HG02852 (cell line): ENCODE data around the gene ANKRD44.

Source experiments
- ATAC-seq: cut with Tn5 transposase; IDR thresholded peaks from one replicate; pipeline ENCODE4 v1.9.1; 2021; ENCODE audit warnings: mild to moderate bottlenecking, moderate library complexity; ENCODE audit not compliant: unreplicated experiment

Gene ANKRD44

DNA sequence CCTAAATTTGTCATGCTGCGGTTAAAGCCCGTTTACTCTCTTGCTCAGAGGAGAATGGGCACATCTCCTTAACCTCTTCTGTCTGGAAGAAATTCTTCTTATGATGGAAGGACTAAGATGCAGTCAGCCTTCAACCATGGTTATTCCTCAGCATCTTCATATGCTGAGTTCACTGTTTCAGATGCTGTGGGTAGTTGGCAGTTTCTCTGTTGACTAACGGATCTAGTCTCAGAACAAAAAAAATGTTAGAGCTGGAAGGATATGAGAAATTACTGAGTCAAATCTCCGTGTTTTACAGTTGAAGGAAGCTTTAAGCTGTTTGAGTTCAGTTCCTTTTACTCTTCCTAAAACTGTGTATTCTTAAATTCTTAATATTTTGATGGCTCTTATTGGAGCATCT lies 340.5 kb downstream of the ANKRD44 start:
- no peak for ATAC-seq

DNA sequence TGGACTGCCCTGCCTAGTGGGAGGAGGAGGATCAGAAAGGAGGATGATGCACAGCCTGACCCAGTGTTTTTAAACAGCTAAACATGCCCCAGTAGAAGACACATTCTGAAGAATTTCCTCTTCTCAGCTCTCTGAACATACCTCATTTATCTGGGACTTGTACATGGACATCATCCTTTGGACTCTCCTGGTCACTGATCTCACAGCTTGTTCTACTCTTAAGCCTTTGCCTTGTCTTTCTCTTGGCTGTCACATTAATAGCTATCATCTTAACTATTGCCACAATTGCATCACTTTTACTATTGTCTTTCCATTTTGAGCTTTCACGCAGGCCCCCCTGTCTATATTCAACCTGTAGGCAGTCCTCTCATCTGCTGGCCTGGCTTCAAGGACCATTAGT lies 342.1 kb downstream of the ANKRD44 start:
- ATAC-seq = no peak

DNA sequence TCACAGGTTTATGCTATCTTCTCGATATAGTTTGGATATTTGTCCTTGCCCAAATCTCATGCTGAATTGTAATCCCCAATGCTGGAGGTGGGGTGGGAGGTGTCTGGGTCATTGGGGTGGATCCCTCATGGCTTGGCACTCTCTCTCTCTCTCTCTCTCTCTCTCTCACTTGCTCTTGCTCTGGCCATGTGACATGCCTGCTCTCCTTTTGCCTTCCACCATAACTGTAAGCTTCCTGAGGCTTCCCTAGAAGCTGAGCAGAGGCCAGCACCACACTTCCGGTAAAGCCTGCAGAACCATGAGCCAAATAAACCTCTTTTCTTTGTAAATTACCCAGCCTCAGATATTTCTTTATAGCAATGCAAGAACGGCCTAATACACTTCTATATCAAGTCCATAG lies 342.8 kb downstream of the ANKRD44 start:
- ATAC-seq = no peak

DNA sequence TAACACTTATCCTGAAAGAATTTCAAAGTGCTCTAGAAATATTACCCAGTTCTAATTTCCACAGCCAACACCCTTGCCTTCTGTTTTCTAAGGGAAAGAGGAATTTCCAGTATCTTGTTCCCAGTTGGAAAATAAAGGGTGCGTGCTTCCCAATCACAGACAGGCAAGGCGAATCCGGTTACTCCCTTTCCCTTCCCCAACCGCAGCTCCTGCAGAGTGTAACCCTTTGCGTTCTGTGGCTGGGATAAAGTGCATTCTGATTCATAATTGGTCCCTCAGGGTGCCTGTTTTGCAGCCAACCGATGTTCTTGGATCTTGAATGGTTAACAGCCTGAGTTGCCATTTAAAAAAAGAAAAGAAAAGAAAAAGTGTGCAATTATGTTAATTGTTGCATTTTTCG lies 343.5 kb downstream of the ANKRD44 start:
- ATAC-seq = no peak

DNA sequence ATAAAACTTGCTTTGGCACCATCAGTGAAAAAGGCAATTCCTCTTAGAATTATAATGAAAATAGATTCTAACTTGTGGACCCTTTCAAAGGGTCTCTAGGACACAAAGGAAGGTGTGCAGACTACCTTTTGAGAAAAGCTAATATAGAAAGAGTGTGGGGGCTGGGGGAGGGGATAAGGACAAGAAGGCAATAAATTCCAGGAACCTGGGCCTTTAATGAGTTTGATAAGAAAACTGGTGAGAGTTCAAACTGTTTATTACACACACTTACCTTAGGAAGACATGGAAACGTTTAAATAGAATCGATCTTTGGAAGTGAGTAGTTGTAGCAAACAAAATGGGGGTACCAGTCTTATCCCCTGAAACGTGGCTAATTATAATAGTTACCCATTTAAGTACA lies 344.5 kb downstream of the ANKRD44 start:
- no peak for ATAC-seq

DNA sequence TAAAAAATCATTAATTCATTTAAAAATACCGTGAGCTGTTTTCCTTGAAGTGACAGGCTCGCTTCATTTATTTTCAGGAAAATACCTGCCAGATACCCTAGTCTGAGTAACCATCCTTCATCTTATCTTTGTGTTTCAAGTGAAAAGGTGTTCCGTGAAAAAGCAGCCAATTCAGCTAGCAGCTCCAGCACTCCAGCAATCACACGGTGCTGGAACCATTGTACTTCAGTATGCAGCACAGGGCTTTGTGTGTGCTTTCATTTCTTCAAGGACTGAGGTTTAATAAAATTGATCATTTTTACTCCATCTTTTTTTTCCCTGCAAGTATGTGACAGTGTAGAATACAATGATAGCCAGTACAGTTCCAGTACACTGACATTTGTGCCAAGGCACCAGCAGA lies 344.9 kb downstream of the ANKRD44 start:
- no peak for ATAC-seq

DNA sequence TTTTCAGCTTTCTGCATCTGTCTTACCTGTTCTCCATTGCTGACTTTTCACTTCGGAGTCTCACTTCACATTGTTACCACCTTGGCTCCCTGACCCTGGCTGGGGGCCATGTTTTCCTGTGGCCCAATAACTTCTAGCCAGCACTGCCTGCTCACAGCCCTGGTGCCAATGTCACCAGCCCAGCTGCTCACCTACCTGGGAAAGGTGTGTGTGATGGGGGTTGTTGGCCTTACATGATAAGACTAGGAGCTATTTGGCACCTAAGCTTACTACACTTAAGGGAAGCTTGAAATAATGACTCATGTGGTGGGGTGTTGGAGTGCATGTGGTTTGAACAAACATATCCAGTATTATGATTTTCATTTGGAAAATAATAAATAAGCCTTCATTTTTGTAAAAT lies 346.6 kb downstream of the ANKRD44 start:
- no peak for ATAC-seq

DNA sequence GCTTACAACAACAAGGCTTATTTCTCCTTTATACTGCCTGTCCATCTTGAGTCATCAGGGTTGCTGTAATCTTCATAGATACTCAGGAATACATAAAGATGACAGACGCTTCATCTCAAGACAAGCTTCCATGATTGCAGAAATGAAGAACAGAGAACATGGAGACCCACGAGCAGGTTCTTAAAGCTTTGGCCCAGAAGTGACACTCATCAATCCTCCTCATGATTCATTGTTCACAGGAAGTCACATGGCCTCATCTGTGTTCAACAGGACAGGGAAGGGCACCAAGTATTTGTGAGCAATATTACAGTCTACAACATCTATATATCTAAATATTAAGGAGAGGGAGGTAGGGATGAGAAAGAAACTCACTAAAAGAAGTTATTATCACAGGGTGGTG lies 347.5 kb downstream of the ANKRD44 start:
- ATAC-seq = no peak

DNA sequence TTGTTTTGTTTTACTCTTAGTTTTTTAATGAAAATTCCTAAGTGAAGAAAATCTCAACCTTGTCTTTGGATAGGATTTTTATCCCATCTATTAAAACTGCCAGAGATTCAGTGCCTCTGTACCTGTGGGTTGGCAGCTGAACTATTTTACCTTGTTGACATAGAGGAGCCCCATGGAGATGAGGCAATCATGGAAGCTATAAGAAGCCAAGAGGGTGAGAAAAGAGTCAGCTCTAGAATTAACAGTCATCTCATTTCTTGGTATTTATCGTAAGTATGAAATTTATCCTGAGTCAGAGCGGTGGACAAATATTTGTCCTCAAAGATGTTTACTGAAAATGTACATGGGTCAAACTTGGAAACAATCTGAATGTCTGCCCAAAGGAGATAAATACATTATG lies 348.3 kb downstream of the ANKRD44 start:
- no peak for ATAC-seq

DNA sequence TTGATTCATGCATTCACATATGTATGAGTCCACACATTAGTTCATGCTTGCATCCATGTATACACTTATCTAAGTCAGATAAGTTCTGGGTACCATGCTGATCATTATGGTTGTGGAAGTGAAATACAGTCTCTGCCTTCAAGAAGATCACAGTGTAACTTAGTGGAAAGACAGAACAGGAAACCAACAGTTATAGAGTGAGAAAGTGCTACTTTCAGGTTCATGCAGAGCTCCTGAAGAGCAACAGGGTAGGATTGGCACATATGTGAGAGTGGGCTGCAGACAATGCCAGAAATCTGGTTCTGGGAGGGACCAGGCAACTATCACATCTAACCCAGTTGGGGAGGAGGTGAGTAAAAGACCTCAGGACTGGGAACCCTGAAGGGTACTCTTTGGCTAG lies 348.7 kb downstream of the ANKRD44 start:
- peak; percentile 98 for ATAC-seq

DNA sequence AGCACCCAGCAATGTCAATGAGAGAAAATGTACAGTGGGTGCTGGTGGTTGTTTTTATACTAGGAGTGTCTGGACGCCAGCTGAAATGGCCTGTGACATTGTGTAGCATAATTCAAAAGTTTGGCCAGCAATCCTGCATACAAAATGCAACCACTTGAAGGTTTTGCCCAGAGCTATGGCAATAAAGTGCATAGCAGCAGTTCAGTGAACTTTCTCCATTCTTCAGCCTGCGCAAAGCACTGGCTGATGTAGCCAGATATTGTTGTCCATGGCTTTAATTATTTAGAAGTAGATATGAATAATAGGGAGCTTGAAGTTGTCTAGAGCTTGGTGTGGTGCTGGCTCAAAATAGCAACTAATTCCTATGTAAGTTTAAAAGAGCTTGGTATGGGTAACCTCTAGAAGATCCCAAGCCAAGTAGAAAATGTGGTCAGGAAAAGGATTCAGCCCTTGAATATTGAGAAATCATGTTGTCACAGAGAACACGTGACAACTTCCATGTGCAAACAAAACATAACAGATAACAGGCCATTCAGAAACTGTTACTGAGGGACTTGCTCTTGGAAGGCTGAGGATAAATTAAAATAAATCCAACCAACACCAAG lies 350.7 kb downstream of the ANKRD44 start:
- no peak for ATAC-seq

DNA sequence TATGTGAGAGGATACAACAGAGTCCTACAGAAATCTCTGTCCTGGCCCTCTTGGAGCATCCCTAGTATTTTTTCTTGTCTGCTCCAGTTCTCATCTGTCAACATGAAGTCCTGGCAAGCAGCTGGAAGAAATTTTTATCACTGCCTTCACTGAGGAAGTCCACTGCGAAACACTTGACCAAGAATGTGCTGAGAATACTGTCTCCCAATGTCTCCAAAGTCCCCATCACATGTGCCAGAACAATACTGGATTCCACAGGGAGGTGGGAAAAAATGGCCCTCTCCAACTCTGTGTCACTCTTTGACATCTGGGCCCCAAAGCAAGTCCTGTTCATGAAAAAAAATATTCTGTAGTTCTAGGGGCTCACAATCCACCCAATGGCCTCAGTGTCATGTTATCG lies 351.3 kb downstream of the ANKRD44 start:
- ATAC-seq = no peak

DNA sequence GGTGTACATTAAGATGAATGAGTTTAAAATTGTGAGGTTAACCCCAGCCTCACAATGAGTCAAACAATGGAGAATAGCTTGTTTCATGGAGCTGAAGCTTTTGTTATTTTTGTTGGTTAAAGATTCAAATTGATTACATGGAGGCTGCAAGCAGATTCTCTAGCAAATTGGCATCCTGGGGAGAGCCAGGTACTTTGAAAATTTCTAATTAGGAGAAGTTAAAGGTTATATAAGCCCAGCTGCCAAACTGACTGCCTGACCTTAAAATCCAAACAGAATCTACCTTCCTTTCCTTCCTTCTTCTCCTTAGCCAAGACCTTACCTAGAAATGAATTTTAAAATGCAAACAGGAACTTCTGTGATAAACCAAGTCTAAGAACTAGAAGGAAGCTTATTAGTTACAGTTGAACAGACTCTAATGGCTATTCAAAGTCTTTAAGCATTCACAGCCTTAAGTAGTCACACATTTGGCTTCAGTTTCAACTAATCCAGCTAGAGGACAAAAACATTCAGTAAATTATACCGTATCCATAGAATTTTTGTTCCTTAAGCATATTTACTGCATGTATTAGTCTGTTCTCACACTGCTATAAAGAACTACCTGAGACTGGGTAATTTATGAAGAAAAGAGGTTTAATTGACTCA lies 352.6 kb downstream of the ANKRD44 start:
- ATAC-seq = no peak

DNA sequence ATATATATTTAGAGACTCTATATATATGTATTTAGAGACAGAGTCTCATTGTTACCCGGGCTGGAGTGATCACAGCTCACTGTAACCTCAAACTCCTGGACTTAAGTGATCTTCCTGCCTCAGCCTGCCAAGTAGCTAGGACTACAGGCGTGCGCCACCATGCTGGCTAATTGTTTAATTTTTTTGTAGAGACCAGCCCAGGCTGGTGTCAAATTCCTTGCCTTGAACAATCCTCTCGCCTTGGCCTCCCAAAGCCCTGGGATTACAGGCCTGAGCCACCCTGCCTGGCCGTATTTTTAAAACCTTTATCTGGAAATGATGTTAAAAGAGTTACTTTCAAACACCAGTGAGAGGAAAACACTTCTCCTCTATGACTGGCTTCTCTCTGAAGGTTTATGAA lies 353.1 kb downstream of the ANKRD44 start:
- no peak for ATAC-seq

DNA sequence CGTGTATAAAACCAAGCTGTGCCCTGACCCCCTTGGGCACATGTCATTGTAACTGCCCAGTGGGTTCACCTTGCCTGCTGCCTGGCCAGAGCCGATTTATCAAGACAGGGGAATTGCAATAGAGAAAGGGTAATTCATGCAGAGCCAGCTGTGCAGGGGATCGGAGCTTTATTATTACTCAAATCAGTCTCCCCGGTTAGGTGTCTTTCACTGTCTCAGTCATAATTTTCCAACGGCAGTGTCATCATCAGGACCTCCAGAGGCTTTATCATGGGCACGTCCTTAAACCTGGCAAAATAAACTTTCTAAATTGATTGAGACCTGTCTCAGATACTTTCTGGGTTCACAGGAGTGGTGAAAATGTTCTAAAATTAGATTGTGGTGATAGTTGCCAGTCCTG lies 354.5 kb downstream of the ANKRD44 start:
- ATAC-seq = no peak

DNA sequence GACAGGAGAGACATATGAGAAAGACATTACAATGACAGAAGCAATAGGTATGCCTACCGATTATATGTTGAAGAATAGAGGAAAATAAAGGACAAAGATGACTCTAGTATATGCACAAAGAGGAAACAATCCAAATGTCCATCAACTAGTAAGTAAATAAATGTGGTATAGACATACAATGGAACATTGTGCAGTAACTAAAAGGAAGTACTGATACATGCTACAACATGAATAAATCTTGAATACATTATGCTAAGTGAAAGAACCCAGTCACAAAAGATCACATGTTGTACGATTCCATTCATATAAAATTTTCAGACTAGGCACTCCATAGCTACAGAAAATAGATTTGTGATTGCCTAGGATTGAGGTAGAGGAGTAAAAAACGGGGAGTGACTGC lies 355.5 kb downstream of the ANKRD44 start:
- no peak for ATAC-seq

DNA sequence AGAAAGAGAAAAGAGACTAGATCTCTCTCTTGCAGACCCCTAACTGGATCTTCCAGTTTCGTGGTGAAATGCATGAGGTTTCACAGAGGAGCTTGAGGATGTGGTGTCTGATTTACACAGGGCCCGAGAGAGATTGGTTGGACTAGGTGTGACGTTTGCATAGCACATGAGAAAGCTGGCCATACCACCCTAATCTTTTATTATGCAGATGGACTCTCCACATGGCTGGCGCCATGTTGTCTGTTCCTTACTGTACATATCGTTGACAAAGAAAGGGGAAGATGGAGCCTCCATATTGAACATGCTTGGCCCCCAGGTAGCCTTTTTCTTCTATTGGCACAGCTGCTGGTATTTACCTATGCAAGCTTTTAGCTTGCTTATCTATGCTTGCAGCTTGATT lies 356.6 kb downstream of the ANKRD44 start:
- no peak for ATAC-seq

DNA sequence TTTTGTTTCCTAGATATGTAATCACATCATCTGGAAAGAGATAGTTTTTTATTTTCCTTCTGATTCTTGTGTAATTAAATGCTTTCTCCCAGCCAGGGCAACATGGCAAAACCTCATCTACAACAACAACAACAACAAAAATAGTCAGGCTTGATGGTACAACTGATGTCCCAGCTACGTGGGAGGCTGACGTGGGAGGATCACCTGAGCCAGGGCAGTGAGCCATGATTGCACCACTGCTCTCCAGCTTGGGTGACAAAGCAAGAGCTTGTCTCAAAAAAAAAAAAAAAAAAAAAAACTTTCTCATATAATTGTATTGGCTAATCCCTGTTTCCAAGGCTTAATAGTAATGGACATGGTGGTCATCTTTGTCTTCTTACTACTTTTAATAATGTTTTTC lies 357.6 kb downstream of the ANKRD44 start:
- no peak for ATAC-seq

DNA sequence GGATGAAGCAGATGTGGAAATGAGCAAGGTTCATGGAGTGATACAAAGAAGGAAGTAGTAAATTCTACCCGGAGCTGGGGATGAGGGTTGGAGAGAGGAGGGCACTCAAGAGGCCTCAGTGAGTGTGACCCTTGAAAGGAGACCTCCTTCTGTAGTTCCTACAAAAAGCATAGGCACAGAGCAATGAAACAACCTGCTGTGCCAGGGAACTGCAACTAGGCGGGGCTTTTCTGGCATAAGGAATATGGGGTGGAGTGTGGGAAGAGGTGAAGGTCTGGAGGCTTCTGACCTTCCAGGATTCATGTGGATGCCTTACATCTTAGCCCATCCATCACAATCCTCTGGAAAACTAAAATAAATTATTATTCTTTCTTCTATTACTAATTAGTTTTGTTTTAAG lies 358.6 kb downstream of the ANKRD44 start:
- no peak for ATAC-seq

DNA sequence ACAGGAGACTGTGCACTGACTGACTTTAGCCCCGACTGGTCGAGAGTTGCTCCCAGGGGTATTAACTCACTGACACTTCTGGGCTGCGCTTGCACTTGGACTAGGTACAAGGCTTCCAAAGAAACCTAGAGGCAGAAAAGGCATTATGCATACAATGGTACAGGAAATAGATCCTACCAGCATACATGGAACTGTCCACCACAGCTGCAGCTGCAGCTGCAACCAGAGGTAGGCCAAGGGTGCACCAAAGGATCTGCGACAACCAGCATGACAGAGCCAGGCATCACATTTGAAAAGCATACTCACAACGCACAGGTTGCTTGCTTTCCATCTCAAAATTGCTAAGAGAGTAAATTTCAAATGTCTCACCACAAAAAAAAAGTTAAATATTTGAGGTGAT lies 361.5 kb downstream of the ANKRD44 start:
- ATAC-seq = no peak

DNA sequence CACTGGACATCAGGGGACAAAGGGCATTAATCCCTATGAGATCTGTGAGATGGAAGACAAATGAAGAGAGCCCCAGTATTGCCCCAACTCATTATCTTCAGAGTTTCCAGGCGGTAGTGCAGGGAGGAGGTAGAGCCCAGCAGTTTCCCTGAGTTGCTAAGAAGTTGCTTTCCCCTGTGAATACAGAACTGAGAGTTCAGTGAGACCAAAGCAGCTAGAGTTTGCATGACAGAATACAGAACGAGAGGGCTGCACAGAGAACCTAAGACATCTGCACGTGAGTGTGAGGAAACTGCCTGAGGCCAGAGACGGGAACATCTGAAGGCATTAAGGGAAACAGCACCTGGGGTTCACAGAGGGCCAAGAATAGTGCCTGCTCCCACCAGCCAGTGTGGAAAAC lies 366.0 kb downstream of the ANKRD44 start:
- ATAC-seq = peak; percentile 100

DNA sequence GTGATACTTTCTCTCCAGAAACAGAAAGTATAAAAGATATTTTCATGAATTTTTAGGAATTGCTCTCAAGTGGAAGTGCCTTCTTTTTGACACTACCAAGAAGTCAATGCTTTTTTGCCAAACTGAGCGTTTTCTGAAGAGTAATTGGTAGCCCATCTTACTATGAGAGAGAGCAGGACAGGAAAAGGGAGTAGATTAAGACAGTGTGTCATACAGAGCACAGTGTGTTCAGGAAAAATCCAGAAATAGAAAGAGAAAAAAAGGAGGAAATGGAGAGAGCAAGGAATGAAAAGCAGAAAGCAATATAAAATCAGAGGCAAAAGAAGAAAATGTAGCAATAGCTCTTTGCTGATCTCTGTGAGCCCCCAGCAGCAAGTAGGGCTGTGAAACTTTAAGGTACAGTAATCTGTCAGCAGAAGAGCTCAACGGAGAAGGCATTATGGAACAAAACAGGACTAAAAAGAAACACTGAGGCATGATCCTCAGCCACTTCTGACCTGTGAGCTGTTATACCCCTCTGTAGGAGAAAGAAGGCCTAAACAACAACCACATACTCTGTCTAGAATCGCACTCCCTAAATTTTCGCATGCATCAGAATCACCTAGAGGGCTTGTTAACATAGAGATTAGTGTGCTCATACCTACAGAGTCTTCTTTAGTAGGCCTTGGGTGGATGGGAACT lies 369.0 kb downstream of the ANKRD44 start:
- no peak for ATAC-seq

DNA sequence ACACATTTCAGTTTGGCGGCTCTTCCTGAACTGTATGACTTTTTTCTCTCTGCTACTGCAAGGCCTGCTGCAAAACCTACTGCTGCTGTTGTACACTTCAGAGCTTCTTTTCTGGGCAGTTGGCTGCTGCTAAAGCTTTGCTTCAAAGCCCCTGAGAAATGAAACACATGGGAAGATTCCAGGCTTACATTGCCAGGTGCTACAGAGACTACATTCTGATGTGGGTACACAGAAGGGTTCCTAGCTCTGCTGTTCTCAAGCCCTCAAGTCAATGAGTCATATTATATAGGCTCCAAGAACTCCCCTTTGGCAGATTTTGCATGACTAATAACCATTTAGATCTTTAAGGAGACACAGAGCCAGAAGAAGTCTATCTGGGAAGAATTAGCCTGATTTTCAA lies 371.2 kb downstream of the ANKRD44 start:
- ATAC-seq = no peak
